Thyroid gland (tissue), 4 donors: Measurements from ENCODE around the gene GALNT18.

Experiments used
- CTCF ChIP-seq, 6 experiments: fragments of 200-600 bp in 3 of 6; fragments of 450-650 bp in 3 of 6; sonication (generic) in 3 of 6; IDR thresholded peaks; one replicate each; pipeline ENCODE4 v1.5.1; 2016 to 2019; ENCODE audit warnings: antibody characterized with exemption in 6 of 6, mild to moderate bottlenecking in 2 of 6, inconsistent platforms in 1 of 6, moderate library complexity in 1 of 6
- POLR2A ChIP-seq, 2 donors: fragments of 450-650 bp; IDR thresholded peaks; one replicate each; pipeline ENCODE4 v1.6.1; 2017; ENCODE audit warnings: antibody characterized with exemption in 2 of 2, mild to moderate bottlenecking in 2 of 2, moderate library complexity in 1 of 2

GRCh38 chr11:11356842-11357241, 265.0 kb downstream of the GALNT18 start:
- TF ChIP-seq CTCF (IDR thresholded peaks at IDR 0.05) (no peak), POLR2A (IDR thresholded peaks at IDR 0.05) (no peak)
